GM21381 (cell line): Measurements from ENCODE around the gene SLC8A2.

Experiments used
- ATAC-seq: cut with Tn5 transposase; IDR thresholded peaks from one replicate; pipeline ENCODE4 v1.9.1; 2021; ENCODE audit warnings: mild to moderate bottlenecking, moderate library complexity; ENCODE audit not compliant: unreplicated experiment

The SLC8A2 gene

GRCh38 chr19:47433121-47433520, 38.6 kb downstream of the SLC8A2 start:
- no peak for ATAC-seq

DNA sequence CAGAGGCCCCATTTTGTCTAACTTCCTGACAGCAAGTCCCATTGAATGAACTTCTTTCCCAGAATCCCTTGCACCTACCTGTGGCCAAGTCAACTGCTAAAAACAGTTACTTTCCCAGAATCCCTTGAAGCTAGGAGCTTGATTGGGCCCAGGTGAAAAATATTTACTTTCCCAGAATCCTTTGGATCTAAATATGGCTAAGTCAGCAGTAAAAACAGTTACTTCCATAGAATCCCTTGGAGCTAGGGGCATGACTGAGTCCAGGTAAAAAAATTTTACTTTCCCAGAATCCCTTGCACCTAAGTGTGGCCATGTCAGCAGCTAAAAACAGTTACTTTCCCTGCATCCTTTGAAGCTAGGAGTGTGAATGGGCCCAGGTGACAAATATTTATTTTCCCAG, 39.2 kb downstream of the SLC8A2 start:
- no peak for ATAC-seq

GRCh38 chr19:47432091-47432490, 39.6 kb downstream of the SLC8A2 start:
- no peak for ATAC-seq

DNA sequence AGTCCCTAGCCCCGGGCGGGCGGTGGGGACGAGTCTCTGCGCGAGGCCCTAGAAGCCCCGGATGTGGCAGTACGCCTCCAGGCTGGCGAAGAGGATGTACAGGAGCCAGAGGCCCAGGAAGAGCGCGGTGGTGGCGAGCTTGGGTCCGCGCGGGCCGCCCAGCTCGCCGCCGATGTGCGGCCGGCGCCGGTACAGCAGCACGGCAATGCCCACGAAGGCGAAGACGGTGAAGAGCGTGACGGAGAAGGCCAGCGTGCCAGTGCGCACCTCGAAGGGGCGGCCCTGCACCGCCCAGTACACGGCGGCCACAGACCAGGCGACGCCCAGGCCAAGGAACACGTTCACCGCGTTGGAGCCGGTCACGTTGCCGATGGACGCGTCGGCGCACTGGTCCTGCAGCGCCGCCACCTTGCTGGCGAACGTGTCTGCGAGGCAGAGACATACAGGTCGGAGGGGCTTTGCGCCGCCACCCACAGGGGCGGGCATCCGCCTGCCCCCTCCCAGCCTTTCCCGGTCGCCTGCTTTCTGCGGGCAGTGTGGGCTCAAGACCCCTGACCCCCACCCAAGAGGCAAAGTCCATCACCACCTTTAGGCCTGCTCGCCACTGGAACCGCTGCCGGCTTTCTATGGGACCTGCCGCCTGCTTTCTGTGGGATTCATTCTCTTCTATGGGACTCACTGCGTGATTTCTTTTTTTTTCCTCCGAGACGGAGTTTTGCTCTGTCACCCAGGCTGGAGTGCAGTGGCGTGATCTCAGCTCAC, 41.5 kb downstream of the SLC8A2 start:
- ATAC-seq: no peak

- no peak for ATAC-seq
Observed at GRCh38 chr19:47429140-47429793, 42.4 kb downstream of the SLC8A2 start.

DNA sequence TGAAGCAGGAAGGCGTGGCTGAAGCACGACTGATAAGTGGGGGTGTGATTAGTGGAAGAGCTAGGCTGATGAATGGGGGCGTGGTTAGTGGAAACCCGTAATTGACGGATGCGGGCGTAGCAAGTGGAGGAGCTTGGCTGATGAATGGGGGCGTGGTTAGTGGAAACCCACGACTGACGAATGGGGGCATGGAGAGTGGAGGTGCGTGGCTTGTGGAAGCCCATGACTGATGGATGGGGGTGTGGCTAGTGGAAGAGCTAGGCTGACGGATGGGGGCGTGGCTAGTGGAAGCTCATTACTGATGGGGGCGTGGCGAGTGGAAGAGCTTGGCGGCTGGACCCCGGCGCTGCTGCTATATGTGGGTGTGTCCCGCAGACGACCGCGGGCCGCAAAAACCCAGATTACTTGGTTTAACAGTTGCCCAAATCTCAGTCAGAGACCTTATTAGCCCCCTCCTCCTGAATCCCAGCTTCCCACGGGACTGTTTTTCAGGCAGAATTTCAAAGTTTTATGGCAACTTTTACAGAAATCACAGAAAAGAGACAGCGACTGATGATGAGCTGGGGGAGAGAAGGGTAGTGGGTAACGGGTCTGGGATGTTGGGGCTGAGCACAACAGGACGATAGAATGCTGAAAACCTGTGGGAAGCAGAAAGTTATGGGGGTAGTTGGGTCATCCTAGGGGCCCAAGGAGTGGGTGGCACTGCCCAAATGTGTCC, 43.4 kb downstream of the SLC8A2 start:
- ATAC-seq: peak; percentile 46

DNA sequence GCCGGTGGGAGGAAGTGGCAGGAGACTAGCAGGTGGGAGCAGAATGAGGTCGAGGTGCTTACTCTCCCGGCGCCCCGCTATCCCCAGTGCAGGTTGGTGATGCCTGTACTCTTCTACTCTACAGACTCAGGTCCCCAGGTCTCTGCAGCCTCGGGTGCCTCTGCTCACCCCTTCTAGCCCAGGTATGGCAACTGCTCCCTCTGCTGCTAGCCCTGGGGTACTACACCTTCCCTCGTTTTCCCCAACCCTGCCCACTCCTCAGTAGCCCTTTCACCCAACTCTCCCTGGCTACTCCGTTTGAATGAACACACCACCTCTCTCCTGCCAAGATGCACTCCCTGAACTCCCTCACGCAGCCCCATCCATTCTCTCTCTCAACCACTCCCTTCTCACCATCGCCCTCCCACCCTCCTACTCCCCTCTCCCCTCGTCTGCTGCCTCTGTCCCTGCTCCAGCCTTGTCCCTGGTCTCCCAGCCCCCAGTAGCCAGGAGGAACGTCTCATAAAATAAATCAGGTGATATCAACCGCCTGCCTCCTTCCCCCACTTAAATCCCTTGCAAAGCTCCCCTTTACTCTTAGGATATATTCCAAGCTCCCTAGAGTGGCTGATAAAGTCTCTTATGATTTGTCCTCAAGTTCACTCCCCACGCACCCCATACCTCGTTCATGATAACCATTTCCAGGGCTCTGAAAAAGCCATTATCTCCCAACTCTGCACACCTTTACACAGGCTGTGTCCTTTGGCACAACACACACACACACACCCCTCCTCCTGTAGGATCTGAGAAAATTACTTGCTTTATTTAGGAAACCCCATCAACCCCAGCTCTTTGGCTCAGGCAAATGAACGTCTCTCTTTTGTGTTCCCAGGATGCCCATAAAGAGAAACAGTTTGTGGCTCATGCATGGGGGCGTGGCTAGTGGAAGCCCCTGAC, 44.2 kb downstream of the SLC8A2 start:
- ATAC-seq: peak; percentile 48

GRCh38 chr19:47423203-47423882, 48.4 kb downstream of the SLC8A2 start:
- no peak for ATAC-seq

DNA sequence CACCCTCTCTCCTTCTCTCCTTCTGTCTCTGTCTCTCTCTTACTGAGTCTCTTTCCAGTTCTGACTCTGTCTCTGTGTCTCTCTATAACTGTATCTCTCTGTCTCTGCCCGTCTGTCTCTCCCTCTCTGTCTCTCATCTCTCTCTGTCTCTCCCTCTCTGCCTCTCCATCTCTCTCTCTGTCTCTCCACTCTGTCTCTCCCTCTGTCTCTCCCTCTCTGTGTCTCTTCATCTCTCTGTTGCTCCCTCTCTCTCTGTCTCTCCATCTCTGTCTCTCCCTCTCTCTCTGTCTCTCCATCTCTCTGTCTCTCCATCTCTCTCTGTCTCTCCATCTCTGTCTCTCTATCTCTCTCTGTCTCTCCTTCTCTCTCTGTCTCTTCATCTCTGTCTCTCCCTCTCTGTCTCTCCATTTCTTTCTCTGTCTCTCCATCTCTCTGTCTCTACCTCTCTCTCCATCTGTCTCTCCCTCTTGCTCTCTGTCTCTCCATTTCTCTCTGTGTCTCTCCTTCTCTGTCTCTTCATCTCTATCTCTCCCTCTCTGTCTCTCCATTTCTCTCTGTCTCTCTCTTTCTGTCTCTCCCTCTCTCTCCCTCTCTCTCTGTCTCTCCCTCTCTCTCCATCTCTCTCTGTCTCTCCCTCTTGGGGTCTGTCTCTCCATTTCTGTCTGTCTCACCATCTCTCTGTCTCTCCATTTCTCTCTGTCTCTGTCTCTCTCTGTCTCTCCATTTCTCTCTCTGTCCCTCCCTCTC, 49.1 kb downstream of the SLC8A2 start:
- no peak for ATAC-seq

- ATAC-seq: no peak
Observed at GRCh38 chr19:47421844-47422395, 49.8 kb downstream of the SLC8A2 start.

DNA sequence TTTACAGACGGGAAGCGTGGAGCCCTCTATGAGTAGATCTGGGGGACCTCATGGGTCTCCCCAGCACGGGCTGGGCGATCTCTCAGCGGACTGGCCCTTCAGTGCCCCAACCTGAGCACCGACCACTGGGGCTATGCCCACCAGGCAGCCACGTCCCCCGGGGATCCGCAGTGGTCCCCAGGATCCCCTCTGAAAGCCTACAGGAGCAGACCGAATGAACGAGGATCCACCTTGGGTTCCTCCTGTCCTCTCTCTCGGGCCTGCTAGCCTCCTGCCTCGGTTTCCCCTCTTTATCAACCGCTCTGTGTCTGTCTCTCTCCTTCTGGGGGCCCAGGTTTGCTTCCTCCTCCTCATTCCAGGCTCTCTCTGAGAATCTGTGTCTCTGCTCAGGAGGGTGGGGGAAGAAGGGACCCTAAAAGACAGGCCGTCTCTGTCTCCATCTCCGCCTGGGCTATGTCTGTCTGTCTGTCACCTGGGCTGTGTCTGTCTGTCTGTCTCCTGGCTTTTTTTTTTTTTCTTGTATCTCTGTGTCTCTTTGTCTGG, 50.4 kb downstream of the SLC8A2 start:
- ATAC-seq: no peak

DNA sequence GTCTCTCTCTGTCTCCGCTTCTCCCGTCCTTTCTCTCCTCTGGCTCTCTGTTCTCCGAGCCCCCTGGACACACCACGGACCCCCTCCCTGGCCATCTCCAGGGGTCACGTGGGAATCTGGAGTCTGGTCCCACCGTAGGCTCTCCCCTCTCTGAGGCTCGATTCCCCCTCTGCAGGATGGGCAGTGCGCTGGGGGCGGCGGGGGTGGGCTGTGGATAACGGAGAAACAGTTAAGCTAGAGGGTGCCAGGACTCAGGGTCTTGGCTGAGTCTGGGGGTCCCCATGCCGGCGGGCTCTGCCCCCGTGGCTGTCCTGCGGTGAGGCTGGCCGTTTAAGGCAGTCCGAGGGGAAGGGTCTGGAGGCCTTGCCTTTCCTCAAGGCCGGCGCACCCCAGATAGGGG, 51.9 kb downstream of the SLC8A2 start:
- ATAC-seq: no peak

- no peak for ATAC-seq
Observed at GRCh38 chr19:47419030-47419783, 52.5 kb downstream of the SLC8A2 start, which contains the start of gene MEIS3. Gene MEIS3, minus strand, starts transcription at chr19:47419527. Its CDS starts 446 bp downstream, at chr19:47419081.

GRCh38 chr19:47418692-47419029, 53.0 kb downstream of the SLC8A2 start:
- no peak for ATAC-seq

DNA sequence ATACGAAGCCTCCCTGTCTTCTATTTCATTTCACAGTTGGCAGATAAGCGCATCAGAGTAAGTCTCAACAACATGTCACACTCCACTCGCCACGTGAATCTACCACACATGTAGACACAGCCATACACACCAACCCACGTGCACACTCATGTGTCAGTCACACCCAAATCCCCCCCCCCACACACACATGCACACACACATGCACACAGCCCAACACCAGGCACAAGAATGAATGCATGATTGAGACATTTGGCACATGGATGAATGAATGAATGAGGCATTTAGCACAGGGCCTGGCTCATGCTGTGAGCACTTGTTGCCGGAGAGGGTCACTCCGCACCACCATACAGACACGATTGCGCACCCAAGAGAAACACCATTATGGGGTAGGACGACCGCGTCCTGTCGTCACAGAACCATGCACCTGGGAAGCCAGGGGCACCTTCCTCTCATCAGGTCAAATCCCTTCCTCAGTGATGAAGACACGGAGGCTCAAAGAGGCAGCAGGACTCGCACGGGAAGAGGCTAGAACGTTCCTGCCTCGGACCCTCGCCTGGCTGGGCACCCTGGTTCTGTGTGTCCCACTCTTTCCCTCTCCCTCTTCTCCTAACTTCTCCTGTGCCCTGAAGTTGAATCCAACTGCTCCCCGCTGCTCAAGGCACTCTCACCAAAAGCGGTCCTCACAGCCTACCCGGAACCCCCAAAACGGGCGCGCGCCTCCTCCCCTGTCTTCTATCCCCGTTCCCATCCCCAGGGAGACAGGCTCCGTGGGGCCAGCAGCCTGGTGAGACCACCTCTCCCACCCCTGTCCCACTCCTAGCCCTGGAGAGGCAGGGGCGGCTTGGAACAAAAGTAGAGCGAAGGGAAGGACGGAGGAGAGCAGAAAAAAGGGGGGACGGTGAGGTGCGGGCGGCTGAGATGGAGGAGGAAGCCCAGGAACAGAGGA, 53.7 kb downstream of the SLC8A2 start:
- no peak for ATAC-seq

GRCh38 chr19:47417107-47417745, 54.5 kb downstream of the SLC8A2 start:
- no peak for ATAC-seq

- no peak for ATAC-seq
Observed at GRCh38 chr19:47416643-47416985, 55.1 kb downstream of the SLC8A2 start.
